ENCODE data around the gene HS3ST3A1.

- TF ChIP-seq, protein P1, sequence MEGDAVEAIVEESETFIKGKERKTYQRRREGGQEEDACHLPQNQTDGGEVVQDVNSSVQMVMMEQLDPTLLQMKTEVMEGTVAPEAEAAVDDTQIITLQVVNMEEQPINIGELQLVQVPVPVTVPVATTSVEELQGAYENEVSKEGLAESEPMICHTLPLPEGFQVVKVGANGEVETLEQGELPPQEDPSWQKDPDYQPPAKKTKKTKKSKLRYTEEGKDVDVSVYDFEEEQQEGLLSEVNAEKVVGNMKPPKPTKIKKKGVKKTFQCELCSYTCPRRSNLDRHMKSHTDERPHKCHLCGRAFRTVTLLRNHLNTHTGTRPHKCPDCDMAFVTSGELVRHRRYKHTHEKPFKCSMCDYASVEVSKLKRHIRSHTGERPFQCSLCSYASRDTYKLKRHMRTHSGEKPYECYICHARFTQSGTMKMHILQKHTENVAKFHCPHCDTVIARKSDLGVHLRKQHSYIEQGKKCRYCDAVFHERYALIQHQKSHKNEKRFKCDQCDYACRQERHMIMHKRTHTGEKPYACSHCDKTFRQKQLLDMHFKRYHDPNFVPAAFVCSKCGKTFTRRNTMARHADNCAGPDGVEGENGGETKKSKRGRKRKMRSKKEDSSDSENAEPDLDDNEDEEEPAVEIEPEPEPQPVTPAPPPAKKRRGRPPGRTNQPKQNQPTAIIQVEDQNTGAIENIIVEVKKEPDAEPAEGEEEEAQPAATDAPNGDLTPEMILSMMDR (IDR thresholded peaks at IDR 0.05; ENCODE audit: low read depth, low read length, poor library complexity, severe bottlenecking), result no peak
- TF ChIP-seq EZH2phosphoT487 (IDR thresholded peaks at IDR 0.05; ENCODE audit: borderline replicate concordance, low read length), result no peak
Measured at GRCh38 chr17:13490427-13490826, 111.3 kb downstream of the HS3ST3A1 start.

Measured in DOHH2 (cell line).